ENCODE data around the gene WNT3A. TPM values are rescaled to one million over a fixed set of nuclear protein-coding genes. Genes with fewer than 3 reads are reported as not detected.

The WNT3A gene
- polyA plus RNA-seq, 1 of the 3 experiments (the other 2 are of a cell fraction), result not detected

- Histone ChIP-seq H3K4me2 (no peak overlapping the region), H3K27me3 (ENCODE audit: insufficient read depth) (peaks cover 37% of the 10 kb centered on the region; the same call in 1 of the 2 replicates), H3K9me3 (no peaks in the 10 kb centered on the region), H3F3A (replicated peaks; ENCODE audit: insufficient read depth) (no peaks in the 10 kb centered on the region), H4K20me1 (ENCODE audit: insufficient read depth) (no peaks in the 10 kb centered on the region), H3K27ac (ENCODE audit: low read depth in 2 of 2, low read length in 1 of 2) (no peak overlapping the region), H3K9ac (no peak overlapping the region), H3K79me2 (ENCODE audit: insufficient read depth) (no peaks in the 10 kb centered on the region), H3K36me3 (replicated peaks in 1 of 2; ENCODE audit: control insufficient read depth in 1 of 2, insufficient read depth in 2 of 2, low read length in 1 of 2) (no peaks in the 10 kb centered on the region), H3K9me2 (no peaks in the 10 kb centered on the region), H3K4me1 (ENCODE audit: control insufficient read depth in 1 of 2, insufficient read depth in 2 of 2, low read depth in 1 of 2, low read length in 1 of 2) (peaks cover 0 to 3% of the 10 kb centered on the region in 2 experiments; a peak in 2 of 4 replicates), H2AFZ (ENCODE audit: low read depth) (no peak overlapping the region), H3K4me3 (ENCODE audit: low read depth in 2 of 2, low read length in 1 of 2) (no peak overlapping the region)
- no peak for DNase-seq
- ChIA-PET POLR2A (no interaction called here), CTCF (no interaction called here)
- TF ChIP-seq FOSL2 (IDR thresholded peaks at IDR 0.05; ENCODE audit: borderline replicate concordance, low read depth), result no peak
- TF ChIP-seq TCF12 (IDR thresholded peaks at IDR 0.05), result no peak
- no peak for TF ChIP-seq GATA2 (CRISPR knock-in tag; IDR thresholded peaks at IDR 0.05)
- no peak for TF ChIP-seq ZBTB33 (IDR thresholded peaks at IDR 0.05; ENCODE audit: borderline replicate concordance, low read depth)
- no peak for TF ChIP-seq RFX5 (IDR thresholded peaks at IDR 0.05; ENCODE audit: low read length)
- TF ChIP-seq POLR2AphosphoS5 (IDR thresholded peaks at IDR 0.05; ENCODE audit: low read depth, low read length), result no peak
- no peak for TF ChIP-seq TEAD4 (IDR thresholded peaks at IDR 0.05; ENCODE audit: borderline replicate concordance, insufficient read depth)
- TF ChIP-seq MAX (IDR thresholded peaks at IDR 0.05; ENCODE audit: low read depth), result no peak
- TF ChIP-seq SMC3 (IDR thresholded peaks at IDR 0.05; ENCODE audit: low read depth, low read length), result no peak
- TF ChIP-seq EP300 (IDR thresholded peaks at IDR 0.05; ENCODE audit: borderline replicate concordance in 1 of 2, low read depth in 1 of 2, low read length in 1 of 2), result no peak
- no peak for TF ChIP-seq NRF1 (IDR thresholded peaks at IDR 0.05; ENCODE audit: low read depth, low read length)
- no peak for TF ChIP-seq RAD21 (IDR thresholded peaks at IDR 0.05; ENCODE audit: low read length)
- no peak for TF ChIP-seq REST (IDR thresholded peaks at IDR 0.05; ENCODE audit: low read depth, low read length)
- no peak for TF ChIP-seq USF2 (IDR thresholded peaks at IDR 0.05; ENCODE audit: borderline replicate concordance, low read depth, low read length)
- TF ChIP-seq YY1 (IDR thresholded peaks at IDR 0.05; ENCODE audit: low read depth), result no peak
- TF ChIP-seq CHD2 (IDR thresholded peaks at IDR 0.05; ENCODE audit: low read length, partially characterized antibody), result no peak
- no peak for TF ChIP-seq IRF3 (IDR thresholded peaks at IDR 0.05; ENCODE audit: low read depth, low read length)
- TF ChIP-seq JUND (IDR thresholded peaks at IDR 0.05), result no peak
- 38% methylated on average over 2 of the region's 4 CpGs for WGBS (ENCODE audit: low lambda C conversion rate)
These were observed 56.0 kb downstream of the WNT3A start for GRCh38 chr1:228062812-228063211.

Data from SK-N-SH (cell line).